Peyer's patch (tissue), 4 donors: ENCODE measurements around the gene ALS2CL. TPM values are rescaled to one million over a fixed set of nuclear protein-coding genes. Genes with fewer than 3 reads are reported as not detected.

Source experiments
- DNase-seq, 3 donors: peaks; one replicate each; pipeline ENCODE4 v3.0.0-alpha.2; 2017 to 2019
- H3K27ac ChIP-seq, 4 donors: fragments of 200-600 bp; sonication (generic); one replicate each; pipeline ENCODE4 v1.5.1; 2016 to 2019
- H3K27me3 ChIP-seq, 2 donors: fragments of 200-600 bp; sonication (generic); one replicate each; pipeline ENCODE4 v1.5.1; 2019
- H3K36me3 ChIP-seq, 3 donors: fragments of 200-600 bp; sonication (generic); one replicate each; pipeline ENCODE4 v1.5.1; 2016 to 2019
- H3K4me1 ChIP-seq, 4 donors: fragments of 200-600 bp; sonication (generic); one replicate each; pipeline ENCODE4 v1.5.1; 2016 to 2019
- H3K4me3 ChIP-seq, 4 donors: fragments of 200-600 bp; sonication (generic); 1 replicate in 3 of 4; 2 replicates in 1 of 4; pipeline ENCODE4 v1.5.1; 2016 to 2019; ENCODE audit warnings: mild to moderate bottlenecking in 1 of 4
- H3K9me3 ChIP-seq, 4 donors: fragments of 200-600 bp; sonication (generic); one replicate each; pipeline ENCODE4 v1.5.1; 2016 to 2019; ENCODE audit warnings: mild to moderate bottlenecking in 1 of 4
- POLR2A ChIP-seq, 2 donors: fragments of 450-650 bp; IDR thresholded peaks; one replicate each; pipeline ENCODE4 v1.5.1; 2017; ENCODE audit warnings: antibody characterized with exemption in 2 of 2, mild to moderate bottlenecking in 2 of 2, moderate library complexity in 2 of 2
- small RNA-seq, 2 donors: library from RNA; depleted of rRNA; stranded (forward); fragments of <200 nt; gene quantifications; one replicate each; pipeline ENCODE3, GENCODE V24; 2016
- total RNA-seq, 4 donors: library from RNA; depleted of rRNA; stranded (reverse); fragments of >200 nt; gene quantifications; one replicate each; pipeline ENCODE4 v1.1.0, GENCODE V29; 2016
- TF ChIP-seq, protein P1 (sequence below), 6 experiments: fragments of 450-650 bp in 4 of 6; fragments of 200-600 bp in 2 of 6; sonication (generic) in 1 of 6; IDR thresholded peaks; one replicate each; pipeline ENCODE4 v1.5.1; 2017 to 2019; ENCODE audit warnings: antibody characterized with exemption in 6 of 6, mild to moderate bottlenecking in 3 of 6, moderate library complexity in 1 of 6

The ALS2CL gene
- total RNA-seq, 4 donors from 2014 or later, result 64.3 to 113 (median 82.7) TPM

GRCh38 chr3:46619845-46620778 is 73.4 kb downstream of the ALS2CL start:
- TF ChIP-seq POLR2A (IDR thresholded peaks at IDR 0.05), result no peak
- TF ChIP-seq, protein P1, sequence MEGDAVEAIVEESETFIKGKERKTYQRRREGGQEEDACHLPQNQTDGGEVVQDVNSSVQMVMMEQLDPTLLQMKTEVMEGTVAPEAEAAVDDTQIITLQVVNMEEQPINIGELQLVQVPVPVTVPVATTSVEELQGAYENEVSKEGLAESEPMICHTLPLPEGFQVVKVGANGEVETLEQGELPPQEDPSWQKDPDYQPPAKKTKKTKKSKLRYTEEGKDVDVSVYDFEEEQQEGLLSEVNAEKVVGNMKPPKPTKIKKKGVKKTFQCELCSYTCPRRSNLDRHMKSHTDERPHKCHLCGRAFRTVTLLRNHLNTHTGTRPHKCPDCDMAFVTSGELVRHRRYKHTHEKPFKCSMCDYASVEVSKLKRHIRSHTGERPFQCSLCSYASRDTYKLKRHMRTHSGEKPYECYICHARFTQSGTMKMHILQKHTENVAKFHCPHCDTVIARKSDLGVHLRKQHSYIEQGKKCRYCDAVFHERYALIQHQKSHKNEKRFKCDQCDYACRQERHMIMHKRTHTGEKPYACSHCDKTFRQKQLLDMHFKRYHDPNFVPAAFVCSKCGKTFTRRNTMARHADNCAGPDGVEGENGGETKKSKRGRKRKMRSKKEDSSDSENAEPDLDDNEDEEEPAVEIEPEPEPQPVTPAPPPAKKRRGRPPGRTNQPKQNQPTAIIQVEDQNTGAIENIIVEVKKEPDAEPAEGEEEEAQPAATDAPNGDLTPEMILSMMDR (IDR thresholded peaks at IDR 0.05), result no peak
- no peaks in the 10 kb centered on the region for H3K9me3 ChIP-seq
- no peak overlapping the region for H3K27ac ChIP-seq
- H3K4me3 ChIP-seq, result no peak overlapping the region
- H3K4me1 ChIP-seq, result no peaks in the 10 kb centered on the region
- H3K36me3 ChIP-seq, result no peaks in the 10 kb centered on the region
- no peak for DNase-seq
- H3K27me3 ChIP-seq, result no peaks in the 10 kb centered on the region

Small RNA genes lying within 50 kb of the gene (small RNA-seq; reads per million reads assigned to genes)
- 0 reads per million in 2 donors for gene RF00591

Other genes starting within 250 kb of the ALS2CL start
- 10 to 100 TPM in 1 of 4 donors, 1 to 10 TPM in 1, under 1 TPM in 1, not detected in 1; 0.38 to 12.4 (median 1.1) TPM for gene LTF, start 228.8 kb downstream of the ALS2CL start, total RNA-seq
- gene RTP3, start 195.7 kb downstream of the ALS2CL start, total RNA-seq, result not detected
- 10 to 100 TPM in 1 of 4 donors, 1 to 10 TPM in 1, under 1 TPM in 2; 0.35 to 23.9 (median 1.3) TPM for gene LRRC2, start 127.4 kb downstream of the ALS2CL start, total RNA-seq
- gene FAM240A, start 81.2 kb downstream of the ALS2CL start, total RNA-seq, result not detected
- gene TMIE, start 7.7 kb upstream of the ALS2CL start, total RNA-seq, result 1 to 10 TPM in 1 of 4 donors, not detected in 3; 1.3 TPM
- not detected for gene PRSS50, start 24.2 kb upstream of the ALS2CL start, total RNA-seq
- gene MYL3, start 169.8 kb upstream of the ALS2CL start, total RNA-seq, result 10 to 100 TPM in 1 of 4 donors, 1 to 10 TPM in 1, not detected in 2; 1.5 to 17.3 TPM
- gene PTH1R, start 184.0 kb upstream of the ALS2CL start, total RNA-seq, result 10 to 100 TPM in 1 of 4 donors, 1 to 10 TPM in 3; 2.4 to 12.4 (median 5.7) TPM